Mesenchymal stem cell (in vitro differentiated cells and primary cell): Measurements from ENCODE around the gene MKRN3.

Source experiments
- DNase-seq: peaks from one replicate; pipeline ENCODE4 v3.0.0-alpha.2; 2013
- H2AFZ ChIP-seq: one replicate; pipeline ENCODE4 v1.6.1; 2013; ENCODE audit warnings: low read depth, mild to moderate bottlenecking, control low read depth, inconsistent platforms, low read length, moderate library complexity
- H2AK5ac ChIP-seq: 2 replicates; pipeline ENCODE4 v1.6.1; 2013; ENCODE audit warnings: low read length, moderate library complexity, mild to moderate bottlenecking, inconsistent platforms; ENCODE audit not compliant: severe bottlenecking
- H2BK120ac ChIP-seq: one replicate; pipeline ENCODE4 v1.6.1; 2013; ENCODE audit warnings: low read depth, mild to moderate bottlenecking, inconsistent platforms, low read length, moderate library complexity
- H2BK12ac ChIP-seq, 2 experiments: one replicate each; pipeline ENCODE4 v1.6.1; 2013; ENCODE audit warnings: inconsistent platforms in 2 of 2, low read length in 2 of 2, mild to moderate bottlenecking in 2 of 2, moderate library complexity in 2 of 2, control low read depth in 1 of 2
- H2BK15ac ChIP-seq: one replicate; pipeline ENCODE4 v1.6.1; 2013; ENCODE audit warnings: mild to moderate bottlenecking, low read depth, inconsistent platforms; ENCODE audit not compliant: poor library complexity, severe bottlenecking
- H2BK5ac ChIP-seq: 2 replicates; pipeline ENCODE4 v1.6.1; 2013; ENCODE audit warnings: low read depth, mild to moderate bottlenecking, low read length, control low read depth, inconsistent platforms; ENCODE audit not compliant: poor library complexity, severe bottlenecking
- H3K14ac ChIP-seq, 2 experiments: one replicate each; pipeline ENCODE4 v1.6.1; 2013; ENCODE audit warnings: inconsistent platforms in 2 of 2, low read length in 2 of 2, control low read depth in 1 of 2, mild to moderate bottlenecking in 1 of 2, moderate library complexity in 1 of 2
- H3K18ac ChIP-seq, 2 experiments: one replicate each; pipeline ENCODE4 v1.6.1; 2013; ENCODE audit warnings: inconsistent platforms in 2 of 2, low read length in 2 of 2, control low read depth in 1 of 2, low read depth in 1 of 2, mild to moderate bottlenecking in 1 of 2
- H3K23ac ChIP-seq, 2 experiments: one replicate each; pipeline ENCODE4 v1.6.1; 2013; ENCODE audit warnings: inconsistent platforms in 2 of 2, low read length in 2 of 2, mild to moderate bottlenecking in 2 of 2, moderate library complexity in 2 of 2, control low read depth in 1 of 2
- H3K27ac ChIP-seq: 2 replicates; pipeline ENCODE4 v1.5.1; 2013; ENCODE audit warnings: mild to moderate bottlenecking, moderate library complexity, low read length, control low read depth, inconsistent platforms; ENCODE audit not compliant: poor library complexity, severe bottlenecking
- H3K27me3 ChIP-seq, 2 experiments: 2 replicates each; pipeline versions ENCODE4 v1.6.1 to v1.7.0; 2013; ENCODE audit warnings: low read length in 2 of 2, mild to moderate bottlenecking in 2 of 2, moderate library complexity in 2 of 2, control low read depth in 1 of 2, inconsistent platforms in 1 of 2; ENCODE audit not compliant: control insufficient read depth in 1 of 2, insufficient read depth in 1 of 2
- H3K36me3 ChIP-seq, 2 experiments: 2 replicates each; pipeline versions ENCODE4 v1.6.1 to v1.7.0; 2013; ENCODE audit warnings: low read length in 2 of 2, control low read depth in 1 of 2, inconsistent platforms in 1 of 2, low read depth in 1 of 2, mild to moderate bottlenecking in 1 of 2; ENCODE audit not compliant: insufficient read depth in 2 of 2, control insufficient read depth in 1 of 2
- H3K4ac ChIP-seq, 2 experiments: one replicate each; pipeline ENCODE4 v1.6.1; 2013; ENCODE audit warnings: inconsistent platforms in 2 of 2, low read length in 2 of 2, mild to moderate bottlenecking in 2 of 2, moderate library complexity in 2 of 2, control low read depth in 1 of 2, low read depth in 1 of 2
- H3K4me1 ChIP-seq: 2 replicates; pipeline ENCODE4 v1.6.1; 2013; ENCODE audit warnings: low read depth, low read length, control low read depth; ENCODE audit not compliant: control insufficient read depth, insufficient read depth
- H3K4me2 ChIP-seq: 2 replicates; pipeline ENCODE4 v1.6.1; 2013; ENCODE audit warnings: low read length, mild to moderate bottlenecking, inconsistent platforms; ENCODE audit not compliant: poor library complexity, severe bottlenecking
- H3K4me3 ChIP-seq, 2 experiments: 2 replicates each; pipeline versions ENCODE4 v1.5.1 to v1.7.0; 2013; ENCODE audit warnings: low read length in 2 of 2, mild to moderate bottlenecking in 2 of 2, control low read depth in 1 of 2, low read depth in 1 of 2; ENCODE audit not compliant: insufficient read depth in 1 of 2
- H3K79me1 ChIP-seq: replicated peaks from 2 replicates; pipeline ENCODE4 v1.6.1; 2013; ENCODE audit warnings: mild to moderate bottlenecking, control low read depth, low read length, inconsistent platforms; ENCODE audit not compliant: poor library complexity, severe bottlenecking
- H3K9ac ChIP-seq: 2 replicates; pipeline ENCODE4 v1.7.0; 2013; ENCODE audit warnings: mild to moderate bottlenecking, low read length, moderate library complexity
- H3K9me3 ChIP-seq: 2 replicates; pipeline ENCODE4 v1.7.0; 2013; ENCODE audit warnings: mild to moderate bottlenecking, low read length; ENCODE audit not compliant: control insufficient read depth
- H4K8ac ChIP-seq: one replicate; pipeline ENCODE4 v1.6.1; 2013; ENCODE audit warnings: inconsistent platforms, mild to moderate bottlenecking, low read length, moderate library complexity
- H4K91ac ChIP-seq: one replicate; pipeline ENCODE4 v1.6.1; 2013; ENCODE audit warnings: mild to moderate bottlenecking, low read length, inconsistent platforms
- WGBS: methylation state at CpG from one replicate; pipeline ENCODE4 v1.1.7; 2013; ENCODE audit warnings: mixed read lengths; 5-methylcytosine and 5-hydroxymethylcytosine counted together

The MKRN3 gene

DNA sequence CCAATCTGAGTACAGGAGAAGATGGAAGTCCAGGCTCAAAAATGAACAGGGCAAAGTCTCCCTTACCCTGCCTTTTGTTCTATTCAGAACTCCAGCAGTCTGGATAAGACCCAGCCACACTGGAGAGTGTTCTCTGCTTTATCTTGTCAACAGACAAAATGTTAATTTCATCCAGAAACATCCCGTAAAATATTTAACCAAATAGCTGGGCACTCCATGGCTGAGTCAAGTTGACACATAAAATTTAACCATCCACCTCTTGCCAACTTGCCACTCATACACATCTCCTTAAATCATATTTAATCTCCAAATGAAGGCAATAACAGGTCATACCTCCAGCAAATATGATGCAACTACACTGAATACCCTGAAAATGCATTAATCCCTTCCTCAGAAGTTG lies 33.6 kb downstream of the MKRN3 start:
- no peak overlapping the region for H3K4ac ChIP-seq
- H2AK5ac ChIP-seq, result no peak overlapping the region
- H3K9ac ChIP-seq, result no peak overlapping the region
- no peak overlapping the region for H3K4me2 ChIP-seq
- WGBS, result 80% methylated on average over 1 of the region's 1 CpG
- H2BK5ac ChIP-seq, result no peak overlapping the region
- H4K91ac ChIP-seq, result no peak overlapping the region
- H3K79me1 ChIP-seq, result no peaks in the 10 kb centered on the region
- H2BK12ac ChIP-seq, result no peak overlapping the region
- no peaks in the 10 kb centered on the region for H3K9me3 ChIP-seq
- H3K4me1 ChIP-seq, result no peaks in the 10 kb centered on the region
- no peak overlapping the region for H2AFZ ChIP-seq
- H2BK15ac ChIP-seq, result no peak overlapping the region
- H2BK120ac ChIP-seq, result no peak overlapping the region
- H3K18ac ChIP-seq, result no peak overlapping the region
- no peak overlapping the region for H3K27ac ChIP-seq
- no peak overlapping the region for H3K23ac ChIP-seq
- DNase-seq, result no peak
- H4K8ac ChIP-seq, result no peak overlapping the region
- H3K14ac ChIP-seq, result no peak overlapping the region
- H3K4me3 ChIP-seq, result no peak overlapping the region
- H3K27me3 ChIP-seq, result no peaks in the 10 kb centered on the region
- H3K36me3 ChIP-seq, result no peaks in the 10 kb centered on the region

GRCh38 chr15:23602124-23602523 lies 36.6 kb downstream of the MKRN3 start:
- Histone ChIP-seq H2AFZ (no peak overlapping the region), H3K36me3 (no peaks in the 10 kb centered on the region), H3K27me3 (no peaks in the 10 kb centered on the region), H3K23ac (no peak overlapping the region), H2BK120ac (no peak overlapping the region), H3K4me3 (no peak overlapping the region), H2BK12ac (no peak overlapping the region), H3K4me2 (no peak overlapping the region), H3K9me3 (no peaks in the 10 kb centered on the region), H3K27ac (no peak overlapping the region), H2BK5ac (no peak overlapping the region), H3K79me1 (no peaks in the 10 kb centered on the region), H4K8ac (no peak overlapping the region), H3K9ac (no peak overlapping the region), H3K4ac (no peak overlapping the region), H4K91ac (no peak overlapping the region), H2BK15ac (no peak overlapping the region), H3K18ac (no peak overlapping the region), H2AK5ac (no peak overlapping the region), H3K14ac (no peak overlapping the region), H3K4me1 (no peaks in the 10 kb centered on the region)
- 96% methylated on average over 6 of the region's 6 CpGs for WGBS
- no peak for DNase-seq

- Histone ChIP-seq H3K4me3 (no peak overlapping the region), H2AK5ac (no peak overlapping the region), H2BK12ac (no peak overlapping the region), H3K36me3 (no peaks in the 10 kb centered on the region), H2BK5ac (no peak overlapping the region), H3K4ac (no peak overlapping the region), H3K27ac (no peak overlapping the region), H2AFZ (no peak overlapping the region), H3K23ac (no peak overlapping the region), H3K9me3 (no peaks in the 10 kb centered on the region), H2BK15ac (no peak overlapping the region), H3K79me1 (no peaks in the 10 kb centered on the region), H3K27me3 (no peaks in the 10 kb centered on the region), H3K9ac (no peak overlapping the region), H3K4me2 (no peak overlapping the region), H4K91ac (no peak overlapping the region), H3K18ac (no peak overlapping the region), H3K4me1 (no peaks in the 10 kb centered on the region), H4K8ac (no peak overlapping the region), H2BK120ac (no peak overlapping the region), H3K14ac (no peak overlapping the region)
- no peak for DNase-seq
- 69% methylated on average over 2 of the region's 2 CpGs for WGBS
These were observed 40.8 kb downstream of the MKRN3 start for GRCh38 chr15:23606226-23606625.

GRCh38 chr15:23616536-23616935 lies 51.1 kb downstream of the MKRN3 start:
- WGBS, result 70% methylated on average over 10 of the region's 10 CpGs
- Histone ChIP-seq H2AK5ac (no peak overlapping the region), H3K14ac (no peak overlapping the region), H2BK15ac (no peak overlapping the region), H4K91ac (no peak overlapping the region), H3K4me3 (no peak overlapping the region), H3K36me3 (no peaks in the 10 kb centered on the region), H3K27ac (no peak overlapping the region), H4K8ac (no peak overlapping the region), H3K79me1 (no peaks in the 10 kb centered on the region), H2AFZ (no peak overlapping the region), H2BK120ac (no peak overlapping the region), H3K9ac (no peak overlapping the region), H3K4me2 (no peak overlapping the region), H3K4me1 (no peaks in the 10 kb centered on the region), H3K4ac (no peak overlapping the region), H3K18ac (no peak overlapping the region), H3K9me3 (no peaks in the 10 kb centered on the region), H3K27me3 (no peaks in the 10 kb centered on the region), H3K23ac (no peak overlapping the region), H2BK5ac (no peak overlapping the region), H2BK12ac (no peak overlapping the region)
- no peak for DNase-seq
